ENCODE results near the gene LAMA3. TPM values are rescaled to one million over a fixed set of nuclear protein-coding genes. Genes with fewer than 3 reads are reported as not detected.

Gene LAMA3
- total RNA-seq, 1 donor from 2014 or later: 106 TPM

DNA sequence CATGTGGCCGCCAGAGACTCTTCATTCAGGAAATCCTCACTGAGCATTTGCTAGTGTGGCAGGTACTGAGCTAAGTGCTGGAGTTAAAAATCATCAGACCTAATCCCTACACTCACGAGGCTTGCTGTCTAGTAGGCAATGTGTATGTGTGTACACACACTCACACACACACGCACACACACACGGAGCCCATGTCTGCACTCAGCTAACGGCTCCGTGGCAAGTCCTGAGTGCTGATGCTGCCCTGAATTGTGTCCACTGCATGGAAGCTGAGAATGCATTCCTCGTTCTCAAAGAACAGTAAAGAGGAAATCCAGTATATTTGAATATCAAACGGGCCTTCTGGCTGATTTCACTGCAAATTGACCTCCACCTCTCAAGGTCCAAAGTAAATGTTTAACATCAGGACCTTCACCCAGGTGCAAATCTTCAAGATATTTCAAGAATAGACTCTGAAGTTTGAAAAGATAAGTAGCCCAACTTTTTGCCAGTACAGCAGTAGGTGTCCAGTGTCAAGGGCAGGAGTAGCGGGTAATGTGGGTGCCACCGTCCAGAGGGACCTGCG is 189.2 kb downstream of the LAMA3 start:
- H3K27ac ChIP-seq: no peak overlapping the region
- peaks cover 7% of the 10 kb centered on the region for H3K4me1 ChIP-seq
- H3K4me3 ChIP-seq: no peak overlapping the region
- TF ChIP-seq POLR2A (IDR thresholded peaks at IDR 0.05): no peak
- H3K27me3 ChIP-seq: no peaks in the 10 kb centered on the region
- peaks cover 0 to 40% of the 10 kb centered on the region in 2 donors for H3K36me3 ChIP-seq
- intact Hi-C loops (cut with DNase I): loop anchor here (5.0 kb wide), 1 partner anchor 46 kb away; no protein-coding TSS in a partner anchor
- peak in 1 of 2 donors; percentile 79 for DNase-seq (ENCODE audit: extremely low spot score in 2 of 2)
- H3K9me3 ChIP-seq: no peaks in the 10 kb centered on the region

DNA sequence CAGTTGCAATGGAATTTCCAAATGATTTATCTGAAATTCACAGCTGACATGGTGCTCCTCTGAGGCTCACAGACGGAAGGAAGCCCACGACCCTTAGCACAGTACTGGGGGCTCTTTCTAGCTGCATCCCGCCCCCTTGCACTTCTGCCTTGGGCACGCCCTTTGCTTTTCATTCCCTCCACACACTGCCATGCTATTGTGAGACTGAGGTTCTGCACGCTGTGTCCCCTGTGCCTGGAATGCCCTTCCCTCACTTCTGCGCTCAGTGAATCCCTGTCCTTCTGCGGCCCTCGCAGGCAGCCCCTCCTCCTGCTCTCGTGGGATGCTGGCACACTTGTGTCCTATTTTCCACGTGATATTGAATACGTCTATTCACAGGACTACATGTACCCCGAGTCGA is 189.9 kb downstream of the LAMA3 start:
- Histone ChIP-seq H3K36me3 (peaks cover 0 to 40% of the 10 kb centered on the region in 2 donors), H3K9me3 (no peaks in the 10 kb centered on the region), H3K27ac (no peak overlapping the region), H3K4me1 (peaks cover 14% of the 10 kb centered on the region), H3K4me3 (no peak overlapping the region), H3K27me3 (no peaks in the 10 kb centered on the region)
- DNase-seq (ENCODE audit: extremely low spot score in 2 of 2): peak in 1 of 2 donors; percentile 72
- no peak for TF ChIP-seq POLR2AphosphoS5 (IDR thresholded peaks at IDR 0.05; ENCODE audit: insufficient read depth in 1 of 2, low read depth in 1 of 2)
- TF ChIP-seq POLR2A (IDR thresholded peaks at IDR 0.05): no peak
- no peak for TF ChIP-seq CTCF (IDR thresholded peaks at IDR 0.05)
- intact Hi-C loops (cut with DNase I): loop anchor here (5.0 kb wide), 1 partner anchor 47 kb away; no protein-coding TSS in a partner anchor

DNA sequence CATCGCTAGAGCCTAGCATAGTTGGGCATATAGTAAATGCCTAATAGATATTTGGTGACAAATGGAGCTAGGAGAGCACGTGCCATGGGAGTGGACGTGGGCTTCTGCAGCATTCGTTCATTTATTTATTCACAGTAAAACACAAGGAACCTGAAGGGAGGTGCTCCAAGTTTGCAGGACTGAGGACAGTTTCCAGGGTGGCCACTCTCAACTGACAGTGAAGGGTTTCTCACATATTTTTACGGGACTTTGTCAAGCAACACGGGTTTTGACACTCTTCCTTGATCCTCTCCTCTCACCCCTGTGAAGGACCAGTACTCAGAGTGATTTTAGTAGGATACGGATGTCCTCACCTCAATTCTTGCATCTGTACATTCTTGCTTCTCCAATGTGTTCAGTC is 190.3 kb downstream of the LAMA3 start:
- no peak for TF ChIP-seq POLR2A (IDR thresholded peaks at IDR 0.05)
- TF ChIP-seq POLR2AphosphoS5 (IDR thresholded peaks at IDR 0.05; ENCODE audit: insufficient read depth in 1 of 2, low read depth in 1 of 2): no peak
- TF ChIP-seq CTCF (IDR thresholded peaks at IDR 0.05): no peak

DNA sequence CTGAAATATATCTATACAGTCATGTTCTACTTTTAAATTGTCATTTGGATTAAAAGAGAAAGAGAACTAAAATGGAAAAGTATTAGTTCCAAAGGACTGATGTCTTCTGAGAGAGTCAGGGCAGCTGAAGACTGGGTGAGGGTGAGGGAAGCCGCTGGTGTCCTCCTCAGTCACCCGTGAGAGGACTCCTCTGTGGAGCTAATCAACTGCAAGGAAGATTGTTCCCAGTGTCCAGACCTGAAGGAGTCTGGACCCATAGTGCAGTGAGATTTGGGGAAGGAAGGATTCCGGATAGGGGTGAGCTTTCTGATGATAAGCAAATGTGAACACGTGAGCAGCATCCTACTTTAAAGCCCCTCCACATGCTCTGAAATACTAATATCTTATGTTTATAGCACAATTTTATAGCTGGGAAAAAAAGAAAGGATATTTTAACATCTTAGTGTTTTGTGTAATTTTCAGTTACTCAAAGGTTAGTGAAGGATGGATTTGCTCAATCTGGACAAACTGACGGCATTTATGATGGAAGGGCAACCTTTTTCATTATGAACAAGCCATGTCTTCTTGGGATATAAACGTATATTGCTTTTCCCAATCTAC is 190.8 kb downstream of the LAMA3 start:
- DNase-seq (ENCODE audit: extremely low spot score in 2 of 2): peak in 1 of 2 donors; percentile 44
- H3K27me3 ChIP-seq: no peaks in the 10 kb centered on the region
- H3K27ac ChIP-seq: no peak overlapping the region
- H3K9me3 ChIP-seq: no peaks in the 10 kb centered on the region
- intact Hi-C loops (cut with DNase I): loop anchor here (5.0 kb wide), 1 partner anchor 48 kb away; no protein-coding TSS in a partner anchor
- no peak for TF ChIP-seq POLR2AphosphoS5 (IDR thresholded peaks at IDR 0.05; ENCODE audit: insufficient read depth in 1 of 2, low read depth in 1 of 2)
- H3K36me3 ChIP-seq: peaks cover 0 to 40% of the 10 kb centered on the region in 2 donors
- H3K4me3 ChIP-seq: no peak overlapping the region
- H3K4me1 ChIP-seq: peaks cover 24% of the 10 kb centered on the region

More for the DNA sequence above, 190.3 kb downstream of the LAMA3 start:
- H3K9me3 ChIP-seq: no peaks in the 10 kb centered on the region
- no peak overlapping the region for H3K4me3 ChIP-seq
- no peak overlapping the region for H3K27ac ChIP-seq
- H3K4me1 ChIP-seq: peaks cover 19% of the 10 kb centered on the region
- no peaks in the 10 kb centered on the region for H3K27me3 ChIP-seq
- intact Hi-C loops (cut with DNase I): loop anchor here (5.0 kb wide), 1 partner anchor 47 kb away; no protein-coding TSS in a partner anchor
- DNase-seq (ENCODE audit: extremely low spot score in 2 of 2): peak in 1 of 2 donors; percentile 52
- H3K36me3 ChIP-seq: peaks cover 0 to 40% of the 10 kb centered on the region in 2 donors

DNA sequence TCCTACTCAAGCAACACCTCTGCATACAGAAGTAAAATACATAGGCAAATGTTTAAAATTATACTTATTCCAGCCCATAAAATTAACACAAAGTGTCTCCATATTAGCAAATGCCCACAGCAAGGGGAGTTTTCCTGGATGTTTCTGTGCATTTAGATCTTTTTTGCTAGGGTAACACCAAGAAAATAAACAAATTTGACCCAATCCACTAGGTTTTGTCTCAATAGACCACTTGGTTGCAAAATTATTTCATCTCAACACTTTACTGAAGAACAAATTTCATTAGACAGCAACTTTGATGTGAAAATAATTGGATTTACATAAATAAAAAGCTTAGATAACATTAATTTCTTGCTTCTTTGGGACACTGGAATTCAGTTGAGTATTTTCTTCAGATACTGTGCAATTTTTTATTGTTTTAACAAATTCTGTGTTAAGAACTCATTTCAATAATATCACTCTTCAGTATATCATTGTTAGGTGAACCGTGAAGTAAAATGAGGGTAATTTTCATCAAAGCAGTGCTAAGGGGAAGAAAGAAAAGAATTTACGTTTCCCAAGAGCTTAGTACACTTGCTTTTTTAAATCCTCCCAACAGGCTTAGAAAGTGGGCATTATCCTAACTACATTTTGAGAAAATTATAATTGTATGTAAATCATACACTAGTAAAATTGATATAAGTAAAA is 191.8 kb downstream of the LAMA3 start:
- intact Hi-C loops (cut with DNase I): no loop called here
- no peak for DNase-seq (ENCODE audit: extremely low spot score in 2 of 2)
- Histone ChIP-seq H3K4me3 (no peak overlapping the region), H3K9me3 (no peaks in the 10 kb centered on the region), H3K27me3 (no peaks in the 10 kb centered on the region), H3K36me3 (peaks cover 0 to 35% of the 10 kb centered on the region in 2 donors), H3K4me1 (peaks cover 25% of the 10 kb centered on the region), H3K27ac (peak overlapping the region; percentile 92)
- no peak for TF ChIP-seq CTCF (IDR thresholded peaks at IDR 0.05)
- TF ChIP-seq POLR2A (IDR thresholded peaks at IDR 0.05): no peak
- TF ChIP-seq POLR2AphosphoS5 (IDR thresholded peaks at IDR 0.05; ENCODE audit: insufficient read depth in 1 of 2, low read depth in 1 of 2): no peak
